AG09309 (cell line): Measurements from ENCODE around the gene IQSEC1.

ENCODE experiments used
- DNase-seq: peaks from one replicate; pipeline ENCODE4 v3.0.0-alpha.2; 2010; ENCODE audit warnings: low read depth
- H3K4me3 ChIP-seq: 2 replicates; pipeline ENCODE4 v1.5.1; 2011; ENCODE audit warnings: mild to moderate bottlenecking, low read depth, low read length, moderate library complexity; ENCODE audit not compliant: control insufficient read depth
- TF ChIP-seq, protein P1 (sequence below): IDR thresholded peaks from 2 replicates; pipeline ENCODE4 v1.5.1; 2011; ENCODE audit warnings: mild to moderate bottlenecking, low read depth, low read length, inconsistent platforms; ENCODE audit not compliant: insufficient read depth, control insufficient read depth; ENCODE audit errors: missing control alignments

The IQSEC1 gene

DNA sequence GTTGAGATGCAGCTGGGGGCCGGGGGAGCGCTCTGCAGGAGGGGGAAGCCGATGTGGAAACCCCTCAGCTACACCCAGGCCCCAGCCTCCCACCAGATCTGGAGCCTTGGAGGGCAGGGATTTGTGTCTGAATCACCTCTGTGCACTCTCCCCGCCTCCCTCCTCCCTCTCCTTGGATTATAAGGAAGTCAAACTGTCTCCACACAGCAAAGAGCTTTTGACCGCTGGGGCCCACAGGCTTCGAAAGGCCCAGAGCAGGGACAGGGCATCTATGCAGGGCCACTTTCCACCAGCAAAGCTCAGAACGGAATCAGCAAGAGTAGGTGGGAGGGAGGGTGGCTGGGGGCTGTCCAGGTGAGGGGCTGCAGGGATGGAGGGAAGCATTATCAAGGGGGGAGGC, 68.9 kb downstream of the IQSEC1 start:
- DNase-seq: no peak
- no peak overlapping the region for H3K4me3 ChIP-seq
- TF ChIP-seq, protein P1, sequence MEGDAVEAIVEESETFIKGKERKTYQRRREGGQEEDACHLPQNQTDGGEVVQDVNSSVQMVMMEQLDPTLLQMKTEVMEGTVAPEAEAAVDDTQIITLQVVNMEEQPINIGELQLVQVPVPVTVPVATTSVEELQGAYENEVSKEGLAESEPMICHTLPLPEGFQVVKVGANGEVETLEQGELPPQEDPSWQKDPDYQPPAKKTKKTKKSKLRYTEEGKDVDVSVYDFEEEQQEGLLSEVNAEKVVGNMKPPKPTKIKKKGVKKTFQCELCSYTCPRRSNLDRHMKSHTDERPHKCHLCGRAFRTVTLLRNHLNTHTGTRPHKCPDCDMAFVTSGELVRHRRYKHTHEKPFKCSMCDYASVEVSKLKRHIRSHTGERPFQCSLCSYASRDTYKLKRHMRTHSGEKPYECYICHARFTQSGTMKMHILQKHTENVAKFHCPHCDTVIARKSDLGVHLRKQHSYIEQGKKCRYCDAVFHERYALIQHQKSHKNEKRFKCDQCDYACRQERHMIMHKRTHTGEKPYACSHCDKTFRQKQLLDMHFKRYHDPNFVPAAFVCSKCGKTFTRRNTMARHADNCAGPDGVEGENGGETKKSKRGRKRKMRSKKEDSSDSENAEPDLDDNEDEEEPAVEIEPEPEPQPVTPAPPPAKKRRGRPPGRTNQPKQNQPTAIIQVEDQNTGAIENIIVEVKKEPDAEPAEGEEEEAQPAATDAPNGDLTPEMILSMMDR: no peak

DNA sequence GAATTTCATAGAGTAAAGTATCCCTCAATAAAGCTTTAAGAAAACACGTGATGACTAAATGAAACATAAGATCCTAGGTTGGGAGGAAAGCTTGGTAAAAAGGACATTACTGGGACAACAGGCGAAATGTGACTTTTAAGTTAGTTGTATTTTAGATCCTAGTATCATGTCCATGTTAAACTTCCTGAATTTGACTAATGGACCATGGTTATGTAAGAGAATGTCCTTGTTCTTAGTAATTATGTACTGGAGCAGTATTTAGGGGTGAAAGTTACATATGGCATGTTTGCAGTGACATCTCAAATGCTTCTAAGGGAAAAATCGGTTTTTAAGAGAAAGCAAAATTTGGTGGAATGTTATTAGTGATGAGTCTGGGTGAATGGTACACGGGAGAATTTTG, 69.6 kb downstream of the IQSEC1 start:
- no peak overlapping the region for H3K4me3 ChIP-seq
- no peak for DNase-seq
- TF ChIP-seq, protein P1: no peak

DNA sequence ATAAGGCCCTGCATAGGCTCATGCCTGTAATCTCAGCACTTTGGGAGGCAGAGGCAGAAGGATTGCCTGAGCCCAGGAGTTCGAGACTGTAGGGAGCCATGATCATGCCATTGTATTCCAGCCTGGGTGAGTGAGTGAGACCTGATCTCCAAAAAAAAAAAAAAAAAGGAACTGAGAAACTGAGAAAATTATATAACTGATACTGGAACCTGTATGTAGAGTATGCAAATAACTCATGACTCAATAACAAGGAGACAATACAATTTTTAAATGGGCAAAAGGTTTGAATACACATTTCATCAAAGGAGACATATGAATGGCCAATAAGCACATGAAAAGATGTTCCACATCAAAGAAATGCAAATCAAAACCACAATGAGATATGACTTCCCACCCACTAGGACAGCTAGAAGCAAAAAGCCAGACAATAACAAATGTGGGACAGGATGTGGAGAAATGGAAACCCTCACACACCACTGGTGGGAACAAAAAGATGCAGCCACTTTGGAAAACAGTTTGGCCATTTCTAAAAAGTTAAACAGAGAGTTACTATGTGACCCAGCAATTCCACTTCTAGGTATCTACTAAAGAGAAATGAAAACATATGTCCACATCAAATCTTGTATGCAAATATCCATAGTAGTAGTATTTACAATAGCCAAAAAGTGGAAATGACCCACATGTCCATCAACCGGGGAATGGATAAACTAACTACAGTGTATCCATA, 70.7 kb downstream of the IQSEC1 start:
- H3K4me3 ChIP-seq: no peak overlapping the region
- no peak for DNase-seq
- TF ChIP-seq, protein P1: no peak

DNA sequence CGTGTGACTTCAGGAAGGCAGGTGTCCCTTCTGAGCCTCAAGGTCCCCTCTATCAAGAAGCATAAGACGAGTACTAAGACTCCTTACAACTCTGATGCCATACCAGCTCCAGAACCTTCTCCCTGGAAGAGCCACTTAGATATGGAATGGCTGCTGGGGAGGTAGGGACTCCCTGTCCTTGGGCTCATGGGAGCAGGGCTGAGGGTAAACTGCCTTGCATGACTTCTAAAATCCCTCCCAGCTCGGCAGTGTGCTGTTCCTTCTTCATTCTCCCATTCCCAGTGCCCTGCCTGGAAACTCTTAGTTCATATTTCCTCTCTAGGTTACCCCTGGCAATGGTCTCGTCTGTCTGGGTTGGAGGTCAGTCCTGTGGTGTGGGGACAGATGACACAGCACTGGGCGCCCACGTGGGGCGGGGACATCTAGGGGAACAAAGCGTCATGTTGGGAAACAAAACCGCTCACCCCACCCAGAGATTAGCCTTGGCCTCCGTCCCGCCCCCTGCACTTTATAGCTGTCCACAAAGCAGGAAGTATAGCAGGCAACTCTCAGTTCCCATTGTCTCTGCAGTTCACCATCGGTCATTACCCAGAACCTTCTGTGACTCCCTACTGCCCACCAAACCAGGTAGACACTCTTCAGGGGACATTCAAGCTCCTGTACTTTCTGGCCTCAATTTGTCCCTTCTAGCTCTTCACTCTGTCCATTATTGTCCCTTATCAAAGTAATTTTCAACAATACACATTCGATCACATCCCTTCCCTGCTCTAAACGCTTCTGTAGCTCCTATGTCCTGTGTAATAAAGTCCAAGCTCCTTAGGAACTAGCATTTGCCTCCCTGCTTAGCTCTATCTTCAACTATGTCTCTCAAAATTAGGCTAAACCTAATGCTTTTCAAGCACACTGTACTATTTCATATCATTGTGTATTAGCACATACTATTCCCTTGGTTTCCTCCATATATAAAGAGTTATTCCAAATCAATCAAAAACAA, 73.8 kb downstream of the IQSEC1 start:
- TF ChIP-seq, protein P1: no peak
- H3K4me3 ChIP-seq: no peak overlapping the region
- DNase-seq: no peak

DNA sequence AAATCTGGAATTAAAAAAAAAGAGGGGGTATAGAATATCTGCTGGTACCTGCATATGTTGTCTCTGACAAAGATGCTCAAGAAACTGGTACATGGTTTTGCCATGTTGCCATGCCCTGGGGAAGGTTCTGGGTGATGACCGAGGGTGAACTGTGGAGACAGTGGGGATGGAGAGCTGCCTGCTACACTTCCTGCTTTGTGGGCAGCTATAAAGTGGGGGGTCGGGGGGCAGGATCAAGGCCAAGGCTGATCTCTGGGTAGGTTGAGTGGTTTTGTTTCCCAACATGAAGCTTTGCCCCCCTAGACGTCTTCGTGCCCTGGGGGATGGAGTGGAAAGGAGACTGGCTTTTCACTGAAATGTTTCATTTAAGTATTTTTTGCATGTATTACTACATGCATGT, 74.6 kb downstream of the IQSEC1 start:
- TF ChIP-seq, protein P1: no peak
- no peak for DNase-seq
- H3K4me3 ChIP-seq: no peak overlapping the region

DNA sequence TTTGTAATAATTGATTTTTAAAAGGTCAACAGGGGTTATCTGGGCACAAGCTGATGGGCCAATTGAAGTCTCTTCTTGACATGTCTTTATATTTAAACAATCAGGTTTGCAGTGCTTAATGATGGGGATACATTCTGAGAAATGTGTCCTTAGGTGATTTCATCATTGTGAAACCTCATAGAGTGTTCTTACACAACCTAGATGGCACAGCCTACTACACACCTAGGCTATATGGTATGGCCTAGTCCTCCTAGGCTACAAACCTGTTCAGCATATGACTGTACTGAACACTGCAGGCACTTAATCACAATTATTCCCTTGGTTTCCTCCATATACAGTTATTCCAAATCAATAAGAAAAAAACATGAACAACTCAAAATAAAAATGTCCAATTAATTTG, 75.8 kb downstream of the IQSEC1 start:
- TF ChIP-seq, protein P1: no peak
- DNase-seq: no peak
- no peak overlapping the region for H3K4me3 ChIP-seq
